ENCODE measurements around the gene RPA3.

DNA sequence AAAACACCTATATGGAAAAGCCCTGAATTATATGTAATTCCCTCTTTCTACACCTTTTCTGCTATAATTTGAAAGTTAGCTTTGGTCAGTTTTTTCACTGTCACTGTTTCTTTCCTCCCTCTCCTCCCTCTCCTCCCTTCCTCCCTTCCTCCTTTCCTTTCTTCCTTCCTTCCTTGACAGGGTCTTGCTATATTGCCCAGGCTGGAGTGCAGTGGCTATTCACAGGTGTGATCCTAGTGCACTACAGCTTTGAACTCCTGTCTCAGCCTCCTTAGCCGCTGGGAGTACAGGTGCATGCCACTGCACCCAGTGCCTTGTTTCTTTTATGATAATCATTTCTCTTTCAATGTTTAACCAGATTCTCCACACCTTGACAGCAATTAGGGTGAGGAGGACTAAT lies 100.0 kb downstream of the RPA3 start:
- TF ChIP-seq, protein P1, sequence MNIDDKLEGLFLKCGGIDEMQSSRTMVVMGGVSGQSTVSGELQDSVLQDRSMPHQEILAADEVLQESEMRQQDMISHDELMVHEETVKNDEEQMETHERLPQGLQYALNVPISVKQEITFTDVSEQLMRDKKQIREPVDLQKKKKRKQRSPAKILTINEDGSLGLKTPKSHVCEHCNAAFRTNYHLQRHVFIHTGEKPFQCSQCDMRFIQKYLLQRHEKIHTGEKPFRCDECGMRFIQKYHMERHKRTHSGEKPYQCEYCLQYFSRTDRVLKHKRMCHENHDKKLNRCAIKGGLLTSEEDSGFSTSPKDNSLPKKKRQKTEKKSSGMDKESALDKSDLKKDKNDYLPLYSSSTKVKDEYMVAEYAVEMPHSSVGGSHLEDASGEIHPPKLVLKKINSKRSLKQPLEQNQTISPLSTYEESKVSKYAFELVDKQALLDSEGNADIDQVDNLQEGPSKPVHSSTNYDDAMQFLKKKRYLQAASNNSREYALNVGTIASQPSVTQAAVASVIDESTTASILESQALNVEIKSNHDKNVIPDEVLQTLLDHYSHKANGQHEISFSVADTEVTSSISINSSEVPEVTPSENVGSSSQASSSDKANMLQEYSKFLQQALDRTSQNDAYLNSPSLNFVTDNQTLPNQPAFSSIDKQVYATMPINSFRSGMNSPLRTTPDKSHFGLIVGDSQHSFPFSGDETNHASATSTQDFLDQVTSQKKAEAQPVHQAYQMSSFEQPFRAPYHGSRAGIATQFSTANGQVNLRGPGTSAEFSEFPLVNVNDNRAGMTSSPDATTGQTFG (tag by site-specific recombination; IDR thresholded peaks at IDR 0.05; ENCODE audit: borderline replicate concordance) = no peak
- TF ChIP-seq, protein P2, sequence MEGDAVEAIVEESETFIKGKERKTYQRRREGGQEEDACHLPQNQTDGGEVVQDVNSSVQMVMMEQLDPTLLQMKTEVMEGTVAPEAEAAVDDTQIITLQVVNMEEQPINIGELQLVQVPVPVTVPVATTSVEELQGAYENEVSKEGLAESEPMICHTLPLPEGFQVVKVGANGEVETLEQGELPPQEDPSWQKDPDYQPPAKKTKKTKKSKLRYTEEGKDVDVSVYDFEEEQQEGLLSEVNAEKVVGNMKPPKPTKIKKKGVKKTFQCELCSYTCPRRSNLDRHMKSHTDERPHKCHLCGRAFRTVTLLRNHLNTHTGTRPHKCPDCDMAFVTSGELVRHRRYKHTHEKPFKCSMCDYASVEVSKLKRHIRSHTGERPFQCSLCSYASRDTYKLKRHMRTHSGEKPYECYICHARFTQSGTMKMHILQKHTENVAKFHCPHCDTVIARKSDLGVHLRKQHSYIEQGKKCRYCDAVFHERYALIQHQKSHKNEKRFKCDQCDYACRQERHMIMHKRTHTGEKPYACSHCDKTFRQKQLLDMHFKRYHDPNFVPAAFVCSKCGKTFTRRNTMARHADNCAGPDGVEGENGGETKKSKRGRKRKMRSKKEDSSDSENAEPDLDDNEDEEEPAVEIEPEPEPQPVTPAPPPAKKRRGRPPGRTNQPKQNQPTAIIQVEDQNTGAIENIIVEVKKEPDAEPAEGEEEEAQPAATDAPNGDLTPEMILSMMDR (tag by site-specific recombination; IDR thresholded peaks at IDR 0.05) = no peak
- no peak for TF ChIP-seq ZNF211 (tag by site-specific recombination; IDR thresholded peaks at IDR 0.05; ENCODE audit: low read depth)
- TF ChIP-seq, protein P3, sequence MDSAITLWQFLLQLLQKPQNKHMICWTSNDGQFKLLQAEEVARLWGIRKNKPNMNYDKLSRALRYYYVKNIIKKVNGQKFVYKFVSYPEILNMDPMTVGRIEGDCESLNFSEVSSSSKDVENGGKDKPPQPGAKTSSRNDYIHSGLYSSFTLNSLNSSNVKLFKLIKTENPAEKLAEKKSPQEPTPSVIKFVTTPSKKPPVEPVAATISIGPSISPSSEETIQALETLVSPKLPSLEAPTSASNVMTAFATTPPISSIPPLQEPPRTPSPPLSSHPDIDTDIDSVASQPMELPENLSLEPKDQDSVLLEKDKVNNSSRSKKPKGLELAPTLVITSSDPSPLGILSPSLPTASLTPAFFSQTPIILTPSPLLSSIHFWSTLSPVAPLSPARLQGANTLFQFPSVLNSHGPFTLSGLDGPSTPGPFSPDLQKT (IDR thresholded peaks at IDR 0.05; ENCODE audit: borderline replicate concordance, low read depth, low read length) = no peak

Measured in HEK293 (cell line).